H9 (cell line): ENCODE results near the gene YBX1. TPM values are rescaled to one million over a fixed set of nuclear protein-coding genes. Genes with fewer than 3 reads are reported as not detected.

Source experiments
- DNase-seq: peaks from one replicate; pipeline ENCODE4 v3.0.0-alpha.2; 2017
- H2AFZ ChIP-seq: one replicate; pipeline ENCODE4 v1.6.1; 2013; ENCODE audit warnings: mild to moderate bottlenecking, low read length, control low read depth, moderate library complexity
- H2AK5ac ChIP-seq: 2 replicates; pipeline ENCODE4 v1.6.1; 2013; ENCODE audit warnings: low read length, control low read depth, mixed read lengths; ENCODE audit not compliant: insufficient read length
- H2BK120ac ChIP-seq: one replicate; pipeline ENCODE4 v1.6.1; 2013; ENCODE audit warnings: low read depth, mild to moderate bottlenecking, low read length, control low read depth, inconsistent platforms; ENCODE audit not compliant: poor library complexity, severe bottlenecking
- H2BK12ac ChIP-seq: 2 replicates; pipeline ENCODE4 v1.6.1; 2013; ENCODE audit warnings: low read length, control low read depth, mixed read lengths, low read depth; ENCODE audit not compliant: insufficient read length
- H2BK15ac ChIP-seq: 2 replicates; pipeline ENCODE4 v1.6.1; 2013; ENCODE audit warnings: low read depth, low read length, control low read depth
- H2BK20ac ChIP-seq: one replicate; pipeline ENCODE4 v1.6.1; 2013; ENCODE audit warnings: low read depth, mild to moderate bottlenecking, low read length, control low read depth, inconsistent platforms; ENCODE audit not compliant: poor library complexity, severe bottlenecking
- H2BK5ac ChIP-seq: 2 replicates; pipeline ENCODE4 v1.6.1; 2013; ENCODE audit warnings: low read length, control low read depth, mixed read lengths; ENCODE audit not compliant: insufficient read length
- H3K14ac ChIP-seq: 2 replicates; pipeline ENCODE4 v1.6.1; 2013; ENCODE audit warnings: low read length, control low read depth; ENCODE audit not compliant: insufficient read depth
- H3K18ac ChIP-seq: 2 replicates; pipeline ENCODE4 v1.6.1; 2013; ENCODE audit warnings: low read depth, mild to moderate bottlenecking, mixed read lengths, low read length, control low read depth; ENCODE audit not compliant: insufficient read length
- H3K23ac ChIP-seq: 2 replicates; pipeline ENCODE4 v1.6.1; 2013; ENCODE audit warnings: low read length, control low read depth, mixed read lengths, low read depth; ENCODE audit not compliant: insufficient read length
- H3K23me2 ChIP-seq: 2 replicates; pipeline ENCODE4 v1.6.1; 2013; ENCODE audit warnings: low read depth, mild to moderate bottlenecking, mixed read lengths, low read length, control low read depth; ENCODE audit not compliant: insufficient read length, poor library complexity, severe bottlenecking
- H3K27ac ChIP-seq: 2 replicates; pipeline ENCODE4 v1.5.1; 2013; ENCODE audit warnings: low read length, control low read depth, mixed read lengths, low read depth; ENCODE audit not compliant: insufficient read length
- H3K27me3 ChIP-seq: 2 replicates; pipeline ENCODE4 v1.6.1; 2013; ENCODE audit warnings: low read length, control low read depth, inconsistent platforms; ENCODE audit not compliant: insufficient read depth
- H3K4ac ChIP-seq: 2 replicates; pipeline ENCODE4 v1.6.1; 2013; ENCODE audit warnings: low read depth, mild to moderate bottlenecking, control low read depth, inconsistent platforms, low read length, moderate library complexity
- H3K4me1 ChIP-seq: 2 replicates; pipeline ENCODE4 v1.6.1; 2013; ENCODE audit warnings: low read length, control low read depth, inconsistent platforms; ENCODE audit not compliant: insufficient read depth
- H3K4me2 ChIP-seq: 2 replicates; pipeline ENCODE4 v1.6.1; 2013; ENCODE audit warnings: low read length, control low read depth, mixed read lengths; ENCODE audit not compliant: insufficient read length, insufficient read depth
- H3K56ac ChIP-seq: 2 replicates; pipeline ENCODE4 v1.6.1; 2013; ENCODE audit warnings: low read depth, mild to moderate bottlenecking, mixed read lengths, low read length, control low read depth; ENCODE audit not compliant: insufficient read length
- H3K79me1 ChIP-seq: 2 replicates; pipeline ENCODE4 v1.6.1; 2013; ENCODE audit warnings: low read depth, mild to moderate bottlenecking, moderate library complexity, low read length, control low read depth, inconsistent platforms; ENCODE audit not compliant: insufficient read depth, poor library complexity, severe bottlenecking
- H3K79me2 ChIP-seq: 2 replicates; pipeline ENCODE4 v1.6.1; 2013; ENCODE audit warnings: low read length, control low read depth, inconsistent platforms; ENCODE audit not compliant: insufficient read depth
- H3K9ac ChIP-seq: 2 replicates; pipeline ENCODE4 v1.6.1; 2013; ENCODE audit warnings: low read length, control low read depth, mixed read lengths; ENCODE audit not compliant: insufficient read length; ENCODE audit errors: extremely low read depth
- H3K9me3 ChIP-seq: one replicate; pipeline ENCODE4 v1.6.1; 2013; ENCODE audit warnings: low read depth, low read length, inconsistent platforms; ENCODE audit not compliant: control insufficient read depth
- H3T11ph ChIP-seq: one replicate; pipeline ENCODE4 v1.6.1; 2013; ENCODE audit warnings: mild to moderate bottlenecking, low read length, control low read depth, inconsistent platforms
- H4K20me1 ChIP-seq: one replicate; pipeline ENCODE4 v1.6.1; 2013; ENCODE audit not compliant: control insufficient read depth, insufficient read length, insufficient read depth
- H4K5ac ChIP-seq: 2 replicates; pipeline ENCODE4 v1.6.1; 2013; ENCODE audit warnings: low read depth, mild to moderate bottlenecking, mixed read lengths, low read length, control low read depth; ENCODE audit not compliant: insufficient read length
- H4K8ac ChIP-seq: replicated peaks from 2 replicates; pipeline ENCODE4 v1.6.1; 2013; ENCODE audit warnings: low read length, control low read depth, mixed read lengths, low read depth; ENCODE audit not compliant: insufficient read length
- H4K91ac ChIP-seq: 2 replicates; pipeline ENCODE4 v1.6.1; 2013; ENCODE audit warnings: low read depth, mild to moderate bottlenecking, moderate library complexity, mixed read lengths, low read length, control low read depth; ENCODE audit not compliant: insufficient read length
- H3K27ac Mint-ChIP-seq, 3 experiments: 2 replicates in 2 of 3; 3 replicates in 1 of 3; pipeline ENCODE4 v1.8.0; 2020 to 2021; ENCODE audit warnings: mixed read lengths in 3 of 3, mild to moderate bottlenecking in 1 of 3, moderate library complexity in 1 of 3
- H3K27me3 Mint-ChIP-seq: 2 replicates; pipeline ENCODE4 v1.8.0; 2021; ENCODE audit warnings: low read depth, mild to moderate bottlenecking, moderate library complexity, mixed read lengths
- H3K36me3 Mint-ChIP-seq, 3 experiments: 2 replicates in 2 of 3; 3 replicates in 1 of 3; pipeline ENCODE4 v1.8.0; 2020 to 2021; ENCODE audit warnings: low read depth in 3 of 3, mixed read lengths in 3 of 3; ENCODE audit not compliant: insufficient read depth in 1 of 3
- H3K4me1 Mint-ChIP-seq, 2 experiments: 2 replicates each; pipeline ENCODE4 v1.8.0; 2020; ENCODE audit warnings: mixed read lengths in 2 of 2
- H3K4me3 Mint-ChIP-seq, 2 experiments: 2 replicates in 1 of 2; 3 replicates in 1 of 2; pipeline ENCODE4 v1.8.0; 2020 to 2021; ENCODE audit warnings: mild to moderate bottlenecking in 2 of 2, mixed read lengths in 2 of 2, moderate library complexity in 1 of 2
- H3K9me3 Mint-ChIP-seq, 2 experiments: 2 replicates in 1 of 2; 3 replicates in 1 of 2; pipeline ENCODE4 v1.8.0; 2020; ENCODE audit warnings: mild to moderate bottlenecking in 2 of 2, mixed read lengths in 2 of 2, moderate library complexity in 1 of 2
- CTCF ChIP-seq: fragments of 200-600 bp; sonication (generic); conservative IDR thresholded peaks from 3 replicates; pipeline ENCODE4 v1.8.0; 2021; ENCODE audit warnings: antibody characterized with exemption, mild to moderate bottlenecking
- WGBS: extraction: QIAGEN DNeasy Blood & Tissue Kit; methylation state at CpG from one replicate; pipeline ENCODE4 v1.1.7; 2013; ENCODE audit warnings: missing lambda C conversion rate, low lambda C conversion rate, mixed read lengths; ENCODE audit not compliant: insufficient read length; ENCODE audit errors: extremely low coverage; 5-methylcytosine and 5-hydroxymethylcytosine counted together
- total RNA-seq: library from RNA; stranded (reverse); gene quantifications from 2 replicates; pipeline ENCODE4 v1.2.1, GENCODE V29; 2021

Gene YBX1
- total RNA-seq, 1 experiment from 2014 or later = 1,019 TPM

DNA sequence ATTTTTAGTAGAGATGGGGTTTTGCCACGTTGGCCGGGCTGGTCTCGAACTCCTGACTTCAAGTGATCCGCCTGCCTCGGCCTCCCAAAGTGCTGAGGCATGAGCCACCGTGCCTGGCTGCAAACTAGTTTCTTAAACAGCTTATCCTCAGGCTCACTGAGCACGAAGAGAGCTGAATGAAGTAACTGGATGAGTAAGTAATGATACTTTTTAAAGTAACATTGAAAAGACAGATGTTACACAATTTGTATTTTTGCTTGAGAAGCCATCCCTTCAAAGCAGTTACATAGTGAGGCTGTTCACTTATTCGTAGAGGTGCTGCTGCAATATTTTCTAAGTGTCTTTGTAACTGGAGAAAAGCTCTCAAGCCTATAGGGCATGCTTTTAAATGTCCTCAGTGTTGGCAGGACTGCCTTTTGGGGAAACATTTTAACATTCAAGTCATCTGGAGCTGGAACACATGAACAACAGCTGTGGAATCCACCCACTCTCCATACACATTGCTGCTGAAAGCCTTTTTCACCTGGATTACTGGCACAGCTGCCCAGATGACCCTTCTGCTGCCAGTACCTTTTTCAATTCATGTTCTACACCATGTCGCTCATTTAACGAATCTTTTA is 2.7 kb upstream of the YBX1 start:
- H2BK5ac ChIP-seq = no peak overlapping the region
- H3K9ac ChIP-seq = no peak overlapping the region
- H3K79me2 ChIP-seq = peaks cover 17% of the 10 kb centered on the region
- no peak overlapping the region for H3K18ac ChIP-seq
- no peak overlapping the region for H2BK120ac ChIP-seq
- H3K4me2 ChIP-seq = no peak overlapping the region
- H4K20me1 ChIP-seq = no peaks in the 10 kb centered on the region
- peaks cover 21 to 35% (median 25%) of the 10 kb centered on the region in 3 experiments for H3K36me3 Mint-ChIP-seq
- H3T11ph ChIP-seq = no peak overlapping the region
- no peak overlapping the region for H2AFZ ChIP-seq
- H3K27me3 ChIP-seq = no peaks in the 10 kb centered on the region
- H3K4me1 Mint-ChIP-seq = peaks cover 23 to 26% of the 10 kb centered on the region in 2 experiments
- no peak overlapping the region for H3K23ac ChIP-seq
- peaks cover 15% of the 10 kb centered on the region for H3K23me2 ChIP-seq
- no peaks in the 10 kb centered on the region for H3K4me1 ChIP-seq
- TF ChIP-seq CTCF = no peak
- no peak overlapping the region for H3K4ac ChIP-seq
- H3K27me3 Mint-ChIP-seq = no peaks in the 10 kb centered on the region
- no peak overlapping the region for H3K14ac ChIP-seq
- no peak overlapping the region for H4K91ac ChIP-seq
- no peak overlapping the region for H2AK5ac ChIP-seq
- H3K9me3 Mint-ChIP-seq = no peaks in the 10 kb centered on the region
- no peak overlapping the region for H4K5ac ChIP-seq
- H3K27ac Mint-ChIP-seq = no peak overlapping the region; a peak in 1 of 7 replicates
- H3K9me3 ChIP-seq = no peaks in the 10 kb centered on the region
- no peak overlapping the region for H2BK12ac ChIP-seq
- no peaks in the 10 kb centered on the region for H3K79me1 ChIP-seq
- H3K56ac ChIP-seq = no peak overlapping the region
- no peak overlapping the region for H3K4me3 Mint-ChIP-seq
- DNase-seq = no peak
- no peak overlapping the region for H3K27ac ChIP-seq
- WGBS = no CpG with 5 or more reads among the region's 10 CpGs
- no peak overlapping the region for H2BK20ac ChIP-seq
- no peak overlapping the region for H2BK15ac ChIP-seq
- no peak overlapping the region for H4K8ac ChIP-seq
